Fibroblast of skin of right quadriceps (primary cell): ENCODE results near the gene TARP.
"Not testable (repeated sequence)": the region's sequence is repeated elsewhere in the genome, so short reads cannot be mapped to it uniquely, and the experiment has no call there.

Experiments used
- DNase-seq: peaks from one replicate; pipeline ENCODE4 v3.0.0-alpha.2; 2013

Gene TARP

DNA sequence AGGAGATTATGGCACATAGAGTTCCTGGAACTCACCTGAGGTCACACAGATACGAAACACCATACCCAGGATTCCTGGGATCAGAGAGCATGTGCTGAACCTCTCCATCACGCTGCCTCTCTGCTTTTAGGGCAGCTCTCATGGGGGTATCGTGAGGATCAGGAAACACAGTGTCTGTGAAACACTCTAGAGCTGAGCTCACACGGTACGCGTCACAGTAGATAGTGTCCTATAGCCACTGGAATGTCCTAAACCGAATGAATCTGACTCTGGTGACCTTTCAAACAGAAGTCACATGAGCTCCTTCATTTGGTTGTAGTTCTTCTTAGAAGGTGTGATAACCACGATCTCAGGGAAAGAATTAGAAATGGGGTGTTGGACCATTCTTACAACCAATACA, 14.3 kb downstream of the TARP start:
- not testable (repeated sequence) for DNase-seq

- no peak for DNase-seq
Measured at GRCh38 chr7:38257350-38257677, 16.1 kb downstream of the TARP start.

DNA sequence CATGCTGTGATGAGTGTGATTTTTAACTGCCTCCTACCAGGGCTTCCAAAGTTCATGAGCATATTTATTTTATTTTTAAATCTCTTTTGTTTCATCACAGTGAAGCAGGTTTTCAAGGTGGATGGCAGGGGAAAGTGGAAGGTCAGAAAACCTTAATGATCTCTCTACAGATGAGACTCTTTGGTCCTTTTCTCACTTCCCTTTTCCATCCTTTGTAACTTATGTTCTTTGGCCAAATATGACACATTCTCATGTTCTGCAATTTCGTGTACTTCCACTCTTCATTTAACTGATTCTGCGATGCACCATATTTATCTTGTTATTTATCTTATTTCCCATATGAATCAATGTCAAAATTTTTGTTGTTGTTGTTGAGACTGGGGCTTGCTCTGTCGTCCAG, 23.6 kb downstream of the TARP start:
- DNase-seq: not testable (repeated sequence)

DNA sequence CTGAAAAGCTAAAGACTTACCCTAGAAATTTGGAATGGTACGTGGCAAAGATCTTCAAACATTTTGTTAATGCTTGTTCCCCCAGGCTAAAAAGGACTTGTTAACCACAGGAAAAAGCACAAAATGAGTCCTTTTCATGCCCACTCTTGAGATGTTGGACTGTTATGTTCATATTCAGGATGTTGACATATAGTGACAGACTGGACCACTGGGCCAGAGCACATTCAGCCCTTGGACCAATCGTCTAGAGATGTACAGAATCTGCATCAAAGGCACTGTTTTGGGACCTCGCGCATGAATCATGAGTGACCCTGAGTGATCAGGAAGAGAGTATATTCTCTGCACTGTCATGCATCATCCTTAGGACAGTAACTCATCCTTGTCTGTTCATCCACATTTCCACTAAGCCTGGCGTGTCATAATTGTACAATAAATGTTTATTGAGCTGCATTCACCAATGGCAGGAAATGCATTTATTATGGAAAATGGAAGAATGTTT, 25.3 kb downstream of the TARP start:
- no peak for DNase-seq

DNA sequence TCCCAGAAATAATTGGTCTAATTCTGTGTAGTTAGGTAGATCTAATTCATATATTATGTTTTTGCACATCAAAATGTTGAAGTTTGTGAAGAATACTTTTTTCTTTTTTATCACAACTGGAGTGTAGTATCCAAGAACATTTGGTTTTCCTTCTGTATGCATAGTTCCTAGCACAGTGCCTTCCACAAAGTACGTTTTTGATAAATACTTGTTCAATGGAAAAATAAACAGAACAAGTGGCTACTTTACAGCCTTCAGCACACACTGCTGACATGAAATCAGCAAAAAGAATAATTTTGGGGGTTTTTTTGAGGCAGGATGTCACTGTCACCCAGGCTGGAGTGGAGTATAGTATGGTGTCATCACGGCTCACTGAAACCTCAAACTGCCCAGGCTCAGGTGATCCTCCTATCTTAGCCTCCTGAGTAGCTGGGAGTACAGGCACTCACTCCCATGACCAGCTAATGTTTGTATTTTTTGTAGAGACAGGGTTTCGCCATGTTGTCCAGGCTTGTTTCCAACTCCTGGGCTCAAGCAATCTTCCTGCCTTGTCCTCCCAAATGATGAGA, 27.9 kb downstream of the TARP start:
- no peak for DNase-seq

DNA sequence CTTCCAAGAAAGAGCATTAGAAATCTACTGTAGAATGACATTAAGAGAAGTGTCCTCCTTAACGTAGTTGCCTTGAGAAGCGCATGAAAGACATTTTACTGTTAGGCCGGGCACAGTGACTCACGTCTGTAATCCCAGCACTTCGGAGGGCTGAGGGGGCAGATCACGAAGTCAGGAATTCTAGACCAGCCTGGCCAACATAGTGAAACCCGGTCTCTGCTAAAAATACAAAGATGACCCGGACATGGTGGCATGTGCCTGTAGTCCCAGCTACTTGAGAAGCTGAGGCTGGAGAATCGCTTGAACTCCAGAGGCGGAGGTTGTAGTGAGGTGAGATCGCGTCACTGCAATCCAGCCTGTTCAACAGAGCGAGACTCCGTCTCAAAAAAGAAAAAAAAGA, 28.9 kb downstream of the TARP start:
- no peak for DNase-seq

DNA sequence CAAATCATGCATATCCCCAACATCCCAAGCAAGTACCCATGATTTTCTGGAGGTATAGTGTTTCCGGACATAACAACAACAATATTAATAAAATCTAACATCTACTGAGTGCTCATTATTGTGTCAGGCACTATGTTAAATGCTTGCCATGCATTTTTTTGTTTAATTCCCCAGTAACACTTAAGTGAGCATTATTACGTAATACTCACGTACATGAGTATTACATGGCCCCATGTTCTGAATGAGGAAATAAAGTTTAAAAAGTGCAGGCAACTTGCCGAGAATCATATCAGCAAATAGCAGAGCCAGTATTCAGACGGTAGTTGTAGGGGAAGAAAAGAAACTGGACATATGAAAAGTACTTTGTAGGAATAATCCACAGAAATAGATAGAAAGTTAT, 30.1 kb downstream of the TARP start:
- not testable (repeated sequence) for DNase-seq

- DNase-seq: no peak
Measured at GRCh38 chr7:38242814-38243213, 30.6 kb downstream of the TARP start.

DNA sequence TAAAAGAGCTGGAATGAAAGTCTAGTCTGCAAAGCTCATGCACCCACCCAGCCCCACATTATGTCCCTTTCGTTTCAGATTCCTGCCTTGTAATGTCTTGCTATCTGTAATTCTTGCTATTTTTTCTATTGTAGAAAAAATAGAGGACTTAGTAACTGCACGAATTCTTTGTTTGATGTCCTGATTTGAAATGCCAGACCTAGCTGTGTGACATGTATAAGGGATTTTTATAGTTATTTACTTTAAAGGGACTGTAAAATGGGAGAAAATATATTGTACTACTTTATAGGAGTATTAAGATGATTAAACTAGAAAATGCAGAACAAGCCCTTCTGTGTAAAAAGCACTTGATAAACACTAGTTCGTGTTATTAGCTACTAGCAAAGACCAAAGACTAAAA, 32.4 kb downstream of the TARP start:
- no peak for DNase-seq

GRCh38 chr7:38239129-38239528, 34.3 kb downstream of the TARP start:
- not testable (repeated sequence) for DNase-seq

GRCh38 chr7:38235606-38236005, 37.8 kb downstream of the TARP start:
- DNase-seq: no peak

DNA sequence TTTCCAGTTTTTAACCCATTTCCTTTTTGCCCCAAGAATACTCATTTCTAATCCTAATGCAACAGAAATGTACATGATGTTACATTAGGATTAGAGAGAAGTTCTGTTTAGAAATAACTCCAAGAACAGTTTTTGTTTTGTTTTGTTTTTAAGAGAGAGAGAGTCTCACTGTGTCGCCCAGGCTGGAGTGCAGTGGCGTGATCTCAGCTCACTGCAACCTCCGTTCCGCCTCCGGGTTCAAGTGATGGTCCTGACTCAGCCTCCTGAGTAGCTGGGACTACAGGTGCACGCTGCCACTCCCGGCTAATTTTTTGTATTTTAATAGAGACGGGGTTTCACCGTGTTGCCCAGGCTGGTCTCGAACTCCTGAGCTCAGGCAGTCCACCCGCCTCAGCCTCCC, 38.7 kb downstream of the TARP start:
- DNase-seq: not testable (repeated sequence)

DNA sequence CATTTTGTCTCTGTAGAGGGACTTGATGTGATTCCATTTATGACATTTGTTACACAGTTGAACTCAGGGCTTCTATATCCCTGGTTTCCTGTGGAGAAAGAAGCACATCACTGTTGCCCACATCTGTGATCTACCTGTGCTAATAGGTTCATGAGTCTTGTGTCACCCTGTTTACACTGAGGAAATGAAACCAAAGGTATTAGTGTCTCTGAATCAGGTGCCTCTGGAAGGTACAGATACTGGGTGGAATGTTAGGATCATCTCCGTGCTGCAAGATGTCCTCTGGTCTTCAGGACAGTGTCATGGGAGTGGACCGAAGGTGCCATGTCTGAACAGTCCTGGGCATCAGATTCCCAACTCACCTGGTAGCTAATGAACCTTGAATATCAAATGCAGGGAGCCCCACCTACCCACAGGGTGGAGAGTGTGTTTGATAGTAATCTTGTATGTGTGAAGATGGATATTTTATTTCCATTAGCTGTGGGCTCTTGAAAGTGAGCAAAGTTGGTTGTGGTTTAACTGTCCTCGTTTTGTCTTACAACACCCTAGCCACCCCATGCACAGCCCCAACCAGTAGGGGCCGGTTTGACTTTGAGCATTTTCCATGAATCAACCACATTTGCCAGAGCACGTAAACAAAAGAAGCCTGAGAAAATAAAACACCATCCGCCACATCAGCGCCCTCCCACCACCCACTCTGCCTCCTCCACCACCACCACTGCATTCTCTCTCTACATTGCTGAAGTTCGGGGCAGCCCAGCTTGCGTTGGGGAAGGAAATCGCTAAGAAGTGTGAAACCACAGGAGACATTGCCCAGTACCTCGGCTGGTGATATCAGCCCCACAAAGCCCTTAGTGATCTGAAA, 40.7 kb downstream of the TARP start:
- DNase-seq: no peak

DNA sequence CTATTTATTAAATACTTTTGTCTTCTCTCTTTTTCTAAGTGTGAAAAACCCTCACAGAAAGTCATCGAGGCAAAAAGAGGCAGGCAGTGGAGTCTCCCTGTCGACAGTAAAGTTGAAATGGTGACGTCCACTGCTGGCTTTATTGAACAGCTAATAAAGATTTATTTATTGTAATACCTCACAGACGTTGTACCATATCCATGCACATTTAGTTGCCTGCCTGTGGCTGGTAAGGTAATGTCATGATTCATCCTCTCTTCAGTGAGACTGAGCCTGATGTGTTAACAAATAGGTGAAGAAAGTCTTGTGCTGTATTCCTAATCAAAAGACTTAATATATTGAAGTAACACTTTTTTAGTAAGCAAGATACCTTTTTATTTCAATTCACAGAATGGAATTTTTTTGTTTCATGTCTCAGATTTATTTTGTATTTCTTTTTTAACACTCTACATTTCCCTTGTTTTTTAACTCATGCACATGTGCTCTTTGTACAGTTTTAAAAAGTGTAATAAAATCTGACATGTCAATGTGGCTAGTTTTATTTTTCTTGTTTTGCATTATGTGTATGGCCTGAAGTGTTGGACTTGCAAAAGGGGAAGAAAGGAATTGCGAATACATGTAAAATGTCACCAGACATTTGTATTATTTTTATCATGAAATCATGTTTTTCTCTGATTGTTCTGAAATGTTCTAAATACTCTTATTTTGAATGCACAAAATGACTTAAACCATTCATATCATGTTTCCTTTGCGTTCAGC, 43.4 kb downstream of the TARP start:
- peak; percentile 14 for DNase-seq

DNA sequence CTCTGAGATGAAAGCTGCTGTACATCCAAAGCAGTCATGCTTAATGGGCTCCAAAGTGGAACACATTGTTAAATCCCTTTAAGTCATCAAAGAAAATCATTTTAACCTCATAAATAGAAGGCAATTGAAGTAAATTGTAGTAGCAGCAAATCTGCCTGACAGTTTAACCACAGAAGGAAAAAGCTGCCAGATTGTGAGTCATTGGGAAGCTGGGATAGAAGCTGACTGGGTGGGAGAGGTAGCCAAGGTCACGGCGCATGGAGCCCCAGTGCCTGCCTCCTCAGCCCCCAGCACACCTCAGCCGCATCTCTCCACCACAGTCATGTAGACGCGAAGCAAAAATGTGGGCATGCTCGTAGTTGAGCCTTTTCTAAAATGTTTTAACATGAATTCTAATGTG, 44.0 kb downstream of the TARP start:
- DNase-seq: peak; percentile 74

DNA sequence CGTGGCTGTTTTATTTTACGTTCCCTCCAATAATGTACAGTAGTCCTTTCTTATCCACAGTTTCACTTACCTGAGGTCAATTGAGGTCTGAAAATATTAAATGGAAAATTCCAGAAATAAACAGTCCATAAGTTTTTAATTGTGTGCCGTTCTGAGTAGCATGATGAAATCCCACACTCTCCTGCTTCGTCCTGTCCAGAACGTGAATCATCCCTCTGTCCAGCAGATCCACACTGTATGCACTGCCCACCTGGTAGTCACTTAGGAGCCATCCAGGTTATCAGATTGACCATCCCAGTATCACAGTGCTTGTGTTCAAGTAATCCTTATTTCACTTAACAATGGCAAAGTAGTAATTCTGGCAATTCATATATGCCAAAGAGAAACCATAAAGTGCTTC, 49.0 kb downstream of the TARP start:
- no peak for DNase-seq

- DNase-seq: no peak
Measured at GRCh38 chr7:38223306-38223705, 50.1 kb downstream of the TARP start.

GRCh38 chr7:38222481-38223096, 50.8 kb downstream of the TARP start:
- DNase-seq: peak; percentile 57

- DNase-seq: no peak
Measured at GRCh38 chr7:38220452-38220851, 53.0 kb downstream of the TARP start.

DNA sequence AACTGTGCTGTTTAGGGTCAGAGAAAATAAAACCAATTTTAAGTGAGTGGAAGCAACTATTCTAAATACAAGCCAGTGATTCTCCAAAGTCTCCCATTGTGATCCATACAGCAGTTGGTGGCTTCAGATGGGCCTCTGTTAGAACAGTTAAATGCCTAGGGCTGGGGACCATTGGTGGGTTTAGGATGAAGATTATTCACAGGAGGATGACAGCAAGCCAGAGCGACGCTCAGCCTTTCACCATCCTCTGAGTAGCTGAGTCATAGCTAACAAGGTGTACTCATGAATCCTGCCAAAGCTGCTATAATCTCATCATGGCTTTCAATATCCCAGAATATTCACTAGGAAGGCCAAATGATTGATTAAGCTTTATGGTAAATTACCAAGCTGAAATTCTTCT, 55.8 kb downstream of the TARP start:
- DNase-seq: no peak

- DNase-seq: peak; percentile 84
Measured at GRCh38 chr7:38215735-38216670, 57.4 kb downstream of the TARP start.

DNA sequence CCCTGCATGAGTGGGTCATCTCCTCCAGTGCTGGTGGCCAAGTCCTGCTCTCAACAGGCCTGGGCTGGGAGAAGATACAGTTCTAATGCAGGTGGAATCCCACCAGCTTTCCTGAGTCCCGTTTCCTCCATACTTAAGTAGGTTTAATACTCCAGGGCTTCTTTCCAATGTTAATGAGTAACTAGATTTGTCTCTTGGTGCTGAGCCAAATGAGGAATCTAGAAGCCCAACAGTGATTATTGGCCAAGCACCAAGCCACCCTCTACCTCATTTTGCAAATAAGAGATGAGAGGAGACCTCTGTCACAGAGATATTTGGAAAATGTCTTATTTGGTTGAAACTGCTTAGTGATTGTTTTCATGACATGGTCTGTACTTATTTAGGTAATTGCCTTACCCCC, 58.3 kb downstream of the TARP start:
- peak; percentile 38 for DNase-seq
